GM18870 (cell line): ENCODE measurements around the gene BLOC1S4.

Experiments used
- ATAC-seq: cut with Tn5 transposase; IDR thresholded peaks from one replicate; pipeline ENCODE4 v1.9.1; 2021; ENCODE audit warnings: moderate library complexity; ENCODE audit not compliant: unreplicated experiment

The BLOC1S4 gene

DNA sequence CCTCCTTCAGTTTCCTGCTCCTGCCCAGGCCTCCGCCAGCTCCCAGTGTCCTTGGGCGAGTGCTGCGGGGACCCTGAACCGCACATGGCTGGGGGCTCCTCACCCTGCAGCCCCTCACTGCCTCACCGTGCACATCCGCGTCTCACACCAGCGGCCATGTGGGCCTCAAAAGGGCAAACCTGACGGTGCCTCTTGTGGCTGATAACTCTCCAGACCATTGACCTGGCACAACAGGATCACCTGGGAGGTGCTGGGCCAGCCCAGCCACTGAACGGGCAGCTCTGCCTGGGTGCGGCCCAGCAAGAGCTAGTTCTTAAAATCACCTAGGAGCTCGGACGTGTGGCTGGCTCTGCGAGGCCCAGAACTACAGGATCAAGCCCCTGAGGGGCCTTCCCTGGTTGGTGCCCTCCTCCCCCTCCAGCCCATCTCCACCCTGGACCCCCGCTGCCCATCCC, 26.4 kb upstream of the BLOC1S4 start:
- no peak for ATAC-seq

DNA sequence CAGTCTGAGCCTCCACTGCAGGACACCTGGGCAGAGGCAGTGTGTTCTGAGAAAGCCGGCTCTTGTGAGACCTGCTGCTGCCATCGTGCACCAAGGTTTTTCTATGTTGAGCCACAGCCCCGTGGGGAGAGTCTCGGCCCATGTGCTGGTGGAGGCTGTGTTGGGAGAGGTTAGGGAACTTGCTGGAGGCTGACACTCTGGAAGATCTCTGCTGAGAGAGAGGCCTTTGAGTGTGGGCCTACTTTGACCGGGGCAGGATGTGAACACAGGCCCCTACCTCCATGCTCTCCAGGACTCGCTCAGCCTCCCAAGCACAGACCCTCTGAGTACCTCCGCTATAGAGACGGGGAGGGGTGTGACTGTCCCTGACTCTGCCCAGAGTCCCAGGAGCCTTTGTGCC, 23.6 kb upstream of the BLOC1S4 start:
- no peak for ATAC-seq

DNA sequence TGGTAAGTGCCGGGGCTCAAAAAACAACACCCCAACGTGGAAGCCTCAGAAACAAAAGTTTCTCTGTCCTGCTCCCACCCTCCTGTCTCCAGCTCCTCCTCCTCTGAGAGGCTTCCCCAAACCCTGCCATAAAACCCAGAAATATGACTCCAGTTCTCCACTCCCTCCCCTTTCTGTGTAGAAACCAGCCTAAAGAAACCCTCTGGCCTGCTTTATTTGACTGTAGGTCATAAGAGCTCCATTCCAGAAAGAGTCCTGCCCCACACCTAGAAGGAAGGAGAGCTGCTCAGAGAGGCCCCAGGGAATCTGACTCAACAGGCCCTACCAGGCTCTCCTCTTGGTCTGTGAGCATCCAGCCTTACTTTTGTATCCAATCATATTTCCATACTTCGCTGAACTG, 23.2 kb upstream of the BLOC1S4 start:
- no peak for ATAC-seq

DNA sequence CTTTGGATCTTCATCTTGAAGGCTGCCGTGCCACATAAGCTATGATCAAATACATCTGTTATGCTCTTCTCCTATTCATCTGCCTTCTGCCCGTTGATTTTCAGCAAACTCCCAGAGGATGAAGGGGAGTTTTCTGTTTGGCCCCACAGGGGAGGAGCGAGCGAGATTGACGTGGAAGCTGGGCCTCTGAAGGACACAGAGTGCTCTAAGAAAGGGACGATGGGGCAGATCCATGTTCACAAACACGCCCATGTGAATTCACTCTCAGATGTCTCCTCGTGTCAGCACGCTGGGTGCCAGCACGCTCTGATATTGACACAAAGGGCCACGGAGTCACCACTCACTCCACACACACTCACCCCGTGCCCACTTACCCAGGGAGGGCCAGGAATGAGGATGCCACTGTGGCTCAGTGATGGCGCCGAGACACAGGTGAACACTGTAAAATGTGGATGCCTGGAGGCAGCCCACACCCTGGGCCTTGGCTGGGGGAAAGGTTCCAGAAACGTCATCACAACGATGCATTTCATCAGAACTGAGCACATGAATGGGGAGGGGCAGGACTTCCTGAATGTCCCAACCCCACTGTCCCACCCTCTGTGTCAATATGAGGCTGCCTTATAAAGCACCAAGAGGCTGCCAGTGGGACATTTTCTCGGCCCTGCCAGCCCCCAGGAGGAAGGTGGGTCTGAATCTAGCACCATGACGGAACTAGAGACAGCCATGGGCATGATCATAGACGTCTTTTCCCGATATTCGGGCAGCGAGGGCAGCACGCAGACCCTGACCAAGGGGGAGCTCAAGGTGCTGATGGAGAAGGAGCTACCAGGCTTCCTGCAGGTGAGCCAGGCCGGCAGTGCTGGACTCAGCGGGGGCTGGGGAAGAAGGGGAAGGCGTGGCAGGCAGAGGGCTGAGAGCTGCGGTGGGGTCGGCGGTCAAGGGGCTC, 22.5 kb upstream of the BLOC1S4 start, which contains the start of gene S100P:
Gene S100P, plus strand, starts transcription at position 648 of the 946 bp plus-strand sequence. Its CDS starts 55 bp downstream, at position 703.
- no peak for ATAC-seq

DNA sequence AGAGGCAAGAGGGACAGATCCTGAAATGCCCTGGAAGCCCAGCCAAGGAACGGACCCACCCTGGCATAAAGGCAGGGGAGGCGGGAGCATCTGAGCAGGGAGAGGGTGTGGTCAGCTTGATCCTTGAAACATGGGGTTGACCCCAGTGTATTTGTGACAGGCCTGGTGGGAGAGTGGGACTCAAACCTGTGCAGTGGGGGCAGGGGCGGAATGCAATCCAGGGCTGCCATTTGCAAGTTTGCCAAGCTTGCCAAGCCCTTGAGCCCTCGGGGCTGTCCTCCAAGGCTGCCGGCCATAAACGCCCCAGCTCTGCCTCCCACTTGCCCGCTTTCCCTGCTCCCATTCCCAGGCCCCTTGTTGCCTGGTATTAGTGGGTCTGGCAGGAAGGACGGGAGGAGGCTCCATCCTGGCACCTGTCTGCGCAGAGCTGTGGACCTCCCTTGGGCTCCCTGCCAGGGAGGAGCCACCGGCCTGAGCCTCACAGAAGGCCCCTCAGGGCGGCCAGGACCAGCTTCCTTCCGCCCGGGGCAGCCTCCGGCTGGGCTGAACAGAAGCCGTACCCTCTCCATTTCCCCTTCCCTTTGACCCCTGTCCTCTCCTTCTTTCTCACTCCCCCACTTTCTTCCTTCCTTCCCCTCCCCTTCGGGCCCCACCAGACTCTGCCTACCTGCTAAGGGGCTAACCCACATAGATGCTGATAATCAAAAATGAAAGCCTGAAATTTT, 21.6 kb upstream of the BLOC1S4 start:
- ATAC-seq: no peak

DNA sequence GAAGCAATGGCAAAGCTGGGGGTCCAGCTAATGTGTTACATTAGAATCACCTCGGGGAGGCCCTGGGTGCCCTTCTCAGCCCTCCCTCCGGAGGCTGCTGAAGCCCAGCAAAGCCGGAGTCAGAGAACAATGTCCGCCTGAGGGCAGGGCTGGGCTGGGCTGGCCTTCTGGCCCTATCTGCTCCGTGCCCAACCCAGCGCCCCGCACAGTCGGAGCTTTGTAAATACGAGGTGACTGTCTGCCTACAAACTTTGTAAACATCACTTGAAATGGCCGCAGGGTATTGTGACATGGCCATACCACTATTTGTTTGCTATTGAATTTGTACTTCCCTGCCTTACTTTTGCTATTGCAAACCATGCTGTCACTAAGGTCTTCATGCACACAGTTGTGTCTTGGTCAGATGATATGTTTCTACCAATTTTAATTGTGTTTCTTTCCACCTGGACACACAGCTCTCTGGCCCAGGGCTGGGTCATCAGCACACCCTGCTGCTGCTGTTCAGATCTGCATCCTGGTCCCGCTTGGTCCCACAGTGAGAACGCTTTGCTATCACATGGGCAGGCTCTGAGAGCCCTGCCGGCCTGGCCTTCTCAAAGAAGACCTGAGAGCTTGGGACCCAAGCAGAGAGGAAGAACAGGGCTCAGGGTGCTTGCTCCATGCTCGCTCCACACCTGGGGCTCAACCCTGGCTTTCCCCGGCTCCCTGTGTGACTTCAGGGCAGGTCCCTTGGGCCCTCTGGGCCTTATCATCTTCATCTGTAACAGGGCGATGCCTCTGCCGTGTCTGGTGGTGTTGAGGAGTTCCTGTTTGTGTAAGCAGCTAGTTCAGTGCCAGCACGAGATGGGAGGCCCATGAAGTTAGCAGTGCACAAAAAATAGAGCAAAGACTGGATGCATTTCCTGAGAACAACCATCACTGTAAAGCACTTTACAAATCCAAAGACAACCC, 20.0 kb upstream of the BLOC1S4 start:
- no peak for ATAC-seq

DNA sequence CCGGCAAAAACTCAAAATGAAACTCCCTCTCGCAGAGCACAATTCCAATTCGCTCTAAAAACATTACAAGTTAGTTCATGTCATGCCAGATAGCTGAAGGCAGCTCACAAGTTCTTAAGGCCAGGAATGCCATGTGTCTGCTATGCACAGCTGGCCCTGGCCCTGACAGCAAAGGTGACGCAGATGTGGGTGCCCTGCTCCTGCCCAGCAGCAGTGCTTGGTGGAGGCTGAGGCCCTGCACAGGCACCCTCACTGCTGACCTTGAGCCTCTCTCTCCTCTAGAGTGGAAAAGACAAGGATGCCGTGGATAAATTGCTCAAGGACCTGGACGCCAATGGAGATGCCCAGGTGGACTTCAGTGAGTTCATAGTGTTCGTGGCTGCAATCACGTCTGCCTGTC, 19.4 kb upstream of the BLOC1S4 start:
- no peak for ATAC-seq

DNA sequence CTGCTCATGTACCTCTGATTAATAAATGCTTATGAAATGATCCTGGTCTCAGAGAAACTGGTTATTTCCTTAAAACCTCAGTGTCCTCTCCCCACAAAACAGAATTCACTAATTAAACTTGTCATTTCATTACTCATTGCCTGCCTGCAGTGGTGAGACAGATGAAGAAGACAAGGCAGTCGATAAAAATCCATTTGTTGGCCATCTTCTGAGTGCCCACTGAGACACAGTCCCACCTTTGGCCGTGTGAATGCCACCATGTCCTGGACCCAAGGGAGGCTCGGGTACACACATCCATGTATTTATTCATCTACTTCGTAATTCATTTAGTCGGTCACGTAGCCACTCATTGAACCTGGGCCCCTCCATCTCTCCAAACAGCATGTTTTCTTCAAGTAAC, 18.8 kb upstream of the BLOC1S4 start:
- no peak for ATAC-seq

DNA sequence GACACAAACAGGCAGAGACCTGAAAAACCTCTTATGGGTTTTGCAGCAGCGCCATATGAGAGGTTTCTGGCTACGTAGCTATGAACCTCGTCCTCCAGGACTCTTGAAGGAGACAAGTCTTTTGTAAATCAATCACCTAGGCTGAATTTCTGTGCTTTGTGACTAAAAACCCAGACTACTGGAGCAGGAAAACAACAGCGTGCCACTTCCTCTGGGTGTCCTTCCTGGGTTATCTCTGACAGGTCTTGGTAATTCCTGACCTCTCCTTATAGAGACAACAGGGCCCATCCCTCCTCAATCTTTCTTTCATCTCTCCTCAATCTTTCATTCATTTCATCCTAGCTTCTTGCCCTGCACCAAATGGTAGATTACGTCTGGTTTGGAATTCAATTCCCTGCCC, 16.6 kb upstream of the BLOC1S4 start:
- ATAC-seq: no peak

DNA sequence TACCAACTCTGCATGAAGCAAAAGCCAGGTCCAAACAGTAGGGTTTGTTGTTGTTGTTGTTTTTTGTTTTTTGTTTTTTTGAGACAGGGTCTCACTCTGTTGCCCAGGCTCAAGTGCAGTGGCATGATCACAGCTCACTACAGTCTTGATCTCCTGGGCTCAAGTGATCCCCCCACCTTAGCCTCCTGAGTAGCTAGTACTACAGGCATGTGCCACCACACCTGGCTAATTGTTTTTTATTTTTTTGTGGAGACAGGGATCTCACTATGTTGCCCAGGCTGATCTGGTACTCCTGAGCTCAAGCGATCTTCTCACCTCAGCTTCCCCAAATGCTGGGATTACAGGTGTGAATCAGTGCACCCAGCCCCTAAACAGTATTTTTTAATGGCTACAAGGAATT, 16.1 kb upstream of the BLOC1S4 start:
- ATAC-seq: no peak

DNA sequence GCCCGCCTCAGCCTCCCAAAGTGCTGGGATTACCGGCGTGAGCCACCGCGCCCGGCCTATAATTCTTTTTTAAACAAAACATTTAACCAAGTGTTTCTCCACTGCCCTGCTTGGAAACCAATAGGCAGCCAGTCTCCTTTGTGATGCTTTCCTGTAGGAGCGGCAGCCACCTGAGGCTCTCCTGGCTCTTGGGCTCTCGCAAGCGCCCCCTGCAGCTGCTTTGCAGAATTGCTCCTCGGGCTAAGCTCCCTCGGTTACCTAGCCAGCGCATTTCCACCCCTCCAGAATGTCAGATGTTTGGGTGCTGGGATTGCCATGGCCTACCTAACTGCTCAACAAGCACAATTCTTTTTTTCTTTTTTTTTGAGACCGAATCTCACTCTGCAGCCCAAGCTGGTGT, 14.6 kb upstream of the BLOC1S4 start:
- no peak for ATAC-seq

DNA sequence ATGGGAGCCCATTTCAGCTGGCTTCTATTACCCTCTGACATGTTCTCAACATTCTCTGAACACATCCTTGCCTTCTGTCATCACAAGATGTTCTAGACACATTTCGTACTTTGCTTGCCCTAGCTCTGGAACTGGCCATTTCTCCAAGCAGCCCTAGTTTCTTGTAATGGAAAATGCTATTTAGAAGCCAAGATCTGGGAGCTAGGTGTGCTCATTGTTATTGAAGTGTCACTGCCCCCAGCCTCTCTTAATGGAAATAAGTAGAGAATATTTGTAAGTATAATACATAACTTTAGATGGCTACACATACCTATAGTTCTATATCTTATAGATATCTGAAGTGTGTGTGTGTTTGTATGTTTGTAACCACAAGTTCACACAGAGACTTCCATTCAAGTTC, 13.2 kb upstream of the BLOC1S4 start:
- ATAC-seq: no peak

DNA sequence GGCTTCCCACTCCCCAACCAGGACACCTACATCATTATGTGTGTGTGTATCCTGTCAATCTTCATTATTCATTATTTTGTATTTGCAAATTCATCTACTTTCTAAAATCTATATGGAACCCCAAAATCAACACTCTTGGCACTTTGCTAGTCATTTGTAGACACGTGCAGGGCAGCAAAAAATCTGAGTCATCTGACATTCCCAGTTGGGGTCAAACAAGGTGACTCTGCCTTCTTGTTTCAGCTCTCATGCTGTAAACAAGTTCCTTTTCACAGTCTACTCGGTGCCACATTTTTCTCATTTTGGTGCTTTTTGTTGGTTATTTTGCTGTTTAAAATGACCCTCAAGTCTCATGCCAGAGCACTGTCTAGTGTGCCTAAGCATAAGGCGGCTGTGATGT, 12.2 kb upstream of the BLOC1S4 start:
- ATAC-seq: no peak

DNA sequence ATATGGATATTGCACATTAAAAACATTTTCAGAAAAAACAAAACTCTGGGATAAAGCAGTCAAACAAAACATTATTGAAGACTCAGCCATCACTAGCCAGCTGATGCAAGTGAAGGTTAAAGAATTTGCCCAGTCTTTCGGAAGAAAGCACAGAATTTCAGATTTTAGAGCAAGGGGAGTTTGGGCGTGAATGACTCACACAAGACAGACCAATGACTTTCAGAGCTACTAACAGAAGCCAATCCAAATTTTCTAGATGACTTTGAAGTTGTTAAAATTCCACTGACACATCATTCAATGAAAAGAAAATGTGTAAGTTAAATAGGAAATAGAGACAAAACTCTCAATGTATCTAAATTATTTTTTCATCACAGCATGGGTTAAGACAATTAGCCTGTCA, 10.3 kb upstream of the BLOC1S4 start:
- ATAC-seq: no peak

DNA sequence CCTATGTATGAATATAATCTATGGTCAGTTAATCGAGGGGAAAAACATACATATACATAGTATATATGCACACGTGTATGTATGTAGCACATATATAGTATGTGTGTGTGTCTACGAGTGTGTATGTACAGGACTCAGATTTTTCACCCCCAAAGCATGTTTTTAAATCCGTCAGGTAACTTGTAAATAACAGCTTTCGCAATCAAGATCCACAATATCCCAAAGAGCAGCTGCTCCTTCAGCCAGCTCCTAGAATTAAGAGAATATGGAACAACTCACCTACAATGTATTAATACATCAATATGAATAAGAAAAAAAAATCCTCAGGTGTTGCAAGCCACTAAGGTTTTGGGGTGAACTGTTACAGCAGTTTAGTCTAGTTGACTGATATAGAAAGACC, 9.8 kb upstream of the BLOC1S4 start:
- ATAC-seq: no peak

DNA sequence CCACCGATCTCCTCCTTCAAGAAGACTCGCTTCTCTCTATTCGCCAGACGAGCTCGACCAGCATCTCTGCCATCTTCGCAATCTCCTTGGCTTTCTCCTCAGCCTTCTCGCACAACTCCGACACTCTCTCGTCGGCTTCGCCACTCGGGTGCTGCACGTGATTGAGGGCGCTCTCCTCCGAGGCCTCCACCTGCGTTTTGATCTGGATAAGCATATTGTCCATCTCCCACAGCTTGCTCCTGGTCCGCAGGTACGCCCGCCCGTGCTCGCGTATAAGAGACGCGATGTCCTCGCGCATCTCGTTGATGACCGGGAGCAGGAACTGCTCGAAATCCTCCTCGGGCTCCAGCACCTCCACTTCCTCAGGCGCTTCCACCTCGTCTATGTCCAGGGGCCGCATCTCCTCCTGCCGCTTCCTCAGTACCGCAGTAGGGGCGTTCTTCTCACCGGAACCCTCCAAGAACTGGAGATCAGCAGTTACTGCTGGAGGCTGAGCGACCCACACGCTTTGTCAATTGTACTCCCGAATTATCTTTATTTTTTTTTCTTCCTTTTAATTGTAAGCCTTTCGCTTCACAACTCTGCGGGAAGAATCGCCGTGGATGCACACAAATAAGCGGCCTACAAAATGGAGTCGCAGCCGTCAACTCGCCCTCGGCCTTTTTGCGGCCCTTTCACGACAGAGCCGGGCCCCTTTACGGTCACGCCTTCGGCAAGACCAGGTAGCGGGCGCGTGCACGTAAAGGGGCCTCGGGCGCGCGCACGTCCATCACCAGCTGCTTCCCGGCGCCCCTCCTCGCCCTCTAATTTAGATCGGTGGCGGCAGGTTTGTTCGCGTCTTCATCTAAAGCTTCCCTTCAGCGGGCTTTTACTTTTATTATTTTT, 6.5 kb upstream of the BLOC1S4 start, which contains the start of gene MRFAP1L1:
Gene MRFAP1L1, minus strand, starts transcription at position 636 of the 885 bp plus-strand sequence. Its CDS starts 236 bp downstream, at position 400.
- ATAC-seq: no peak

DNA sequence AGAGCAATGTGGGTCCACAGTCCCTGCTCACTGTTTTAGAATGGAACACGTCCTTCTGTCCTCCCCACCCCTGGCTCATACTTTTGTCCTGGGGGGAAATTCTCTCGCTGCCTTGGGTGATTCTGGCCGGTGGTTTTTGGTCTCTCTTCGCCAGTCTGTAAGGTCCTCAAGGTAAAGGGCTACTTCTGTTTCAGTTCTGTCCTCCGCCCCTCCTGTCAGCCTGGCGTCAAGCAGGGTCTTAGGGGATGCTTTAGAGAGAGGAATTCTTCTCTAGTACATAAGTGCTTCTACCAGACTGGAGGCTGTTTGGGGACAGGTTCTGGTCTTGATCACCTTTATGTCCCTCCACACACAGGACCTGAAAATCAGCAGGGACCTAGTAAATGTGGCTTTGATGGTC, 5.7 kb upstream of the BLOC1S4 start:
- no peak for ATAC-seq

DNA sequence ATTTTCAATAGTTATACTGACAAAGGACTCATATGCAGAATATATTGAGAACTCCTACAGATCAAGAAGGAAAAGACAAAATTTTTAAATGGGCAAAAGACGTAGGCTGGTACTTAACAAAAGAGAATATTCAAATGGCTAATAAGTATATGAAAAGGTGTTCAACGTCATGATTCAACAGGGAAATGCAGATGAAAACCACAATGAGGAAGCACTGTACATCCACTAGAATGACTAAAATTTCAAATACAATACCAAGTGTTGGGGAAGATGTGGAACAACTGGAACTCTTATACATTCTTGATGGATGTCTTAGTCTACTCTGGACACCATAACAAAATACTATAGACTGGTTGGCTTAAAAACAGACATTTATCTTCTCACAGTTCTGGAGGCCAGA, 5.0 kb upstream of the BLOC1S4 start:
- ATAC-seq: no peak

DNA sequence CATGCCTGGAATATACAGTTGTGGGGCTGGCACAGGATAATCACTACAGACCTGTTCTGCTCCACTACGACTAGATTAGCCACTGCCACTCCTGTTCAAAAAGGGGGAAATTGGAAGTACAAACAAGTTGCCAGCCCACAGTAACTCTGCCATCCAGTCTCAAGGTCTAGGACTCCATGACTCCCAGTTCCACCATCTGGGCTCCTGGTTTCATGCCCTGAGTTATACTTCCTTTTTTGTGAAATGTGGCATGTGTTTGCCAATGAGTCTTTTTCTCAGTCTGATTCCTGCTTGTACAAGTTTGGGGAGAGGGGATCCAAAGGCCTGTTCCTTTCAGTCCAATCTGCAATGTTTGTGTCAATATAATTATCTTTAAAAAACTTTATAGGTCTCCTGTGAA, 1.0 kb upstream of the BLOC1S4 start:
- no peak for ATAC-seq

DNA sequence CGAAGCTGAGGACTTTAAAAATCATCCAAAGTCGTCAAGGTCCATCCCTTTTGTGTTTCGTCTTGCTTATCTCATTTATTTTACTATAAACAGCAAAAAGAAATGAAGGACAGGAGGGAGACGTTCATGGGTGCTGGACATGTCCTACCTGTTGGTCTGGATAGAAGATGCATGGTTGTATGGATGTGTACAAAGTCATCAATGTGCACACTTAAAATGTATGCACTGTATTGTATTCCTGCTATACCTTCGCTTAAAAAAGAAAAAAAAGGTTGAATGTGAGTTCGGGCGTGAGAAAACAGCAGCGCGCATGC, 313 bp upstream of the BLOC1S4 start:
- ATAC-seq: no peak
